ENCODE measurements around the gene SENP2. TPM values are rescaled to one million over a fixed set of nuclear protein-coding genes. Genes with fewer than 3 reads are reported as not detected.

Gene SENP2
- total RNA-seq, 3 donors from 2014 or later, result 27.1 to 40.5 (median 28.4) TPM

- H3K4me3 ChIP-seq, result no peak overlapping the region
- H3K9me3 ChIP-seq, result no peaks in the 10 kb centered on the region
- ATAC-seq (no peak), DNase-seq (no peak)
- H3K36me3 ChIP-seq (ENCODE audit: low read depth), result peaks cover 11% of the 10 kb centered on the region
- no peaks in the 10 kb centered on the region for H3K4me1 ChIP-seq (ENCODE audit: low read depth)
- intact Hi-C loops (cut with DNase I, micrococcal nuclease), result no loop called here
- TF ChIP-seq, protein P1, sequence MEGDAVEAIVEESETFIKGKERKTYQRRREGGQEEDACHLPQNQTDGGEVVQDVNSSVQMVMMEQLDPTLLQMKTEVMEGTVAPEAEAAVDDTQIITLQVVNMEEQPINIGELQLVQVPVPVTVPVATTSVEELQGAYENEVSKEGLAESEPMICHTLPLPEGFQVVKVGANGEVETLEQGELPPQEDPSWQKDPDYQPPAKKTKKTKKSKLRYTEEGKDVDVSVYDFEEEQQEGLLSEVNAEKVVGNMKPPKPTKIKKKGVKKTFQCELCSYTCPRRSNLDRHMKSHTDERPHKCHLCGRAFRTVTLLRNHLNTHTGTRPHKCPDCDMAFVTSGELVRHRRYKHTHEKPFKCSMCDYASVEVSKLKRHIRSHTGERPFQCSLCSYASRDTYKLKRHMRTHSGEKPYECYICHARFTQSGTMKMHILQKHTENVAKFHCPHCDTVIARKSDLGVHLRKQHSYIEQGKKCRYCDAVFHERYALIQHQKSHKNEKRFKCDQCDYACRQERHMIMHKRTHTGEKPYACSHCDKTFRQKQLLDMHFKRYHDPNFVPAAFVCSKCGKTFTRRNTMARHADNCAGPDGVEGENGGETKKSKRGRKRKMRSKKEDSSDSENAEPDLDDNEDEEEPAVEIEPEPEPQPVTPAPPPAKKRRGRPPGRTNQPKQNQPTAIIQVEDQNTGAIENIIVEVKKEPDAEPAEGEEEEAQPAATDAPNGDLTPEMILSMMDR (IDR thresholded peaks at IDR 0.05), result no peak
Measured at GRCh38 chr3:185613016-185613415, 26.9 kb downstream of the SENP2 start.

DNA sequence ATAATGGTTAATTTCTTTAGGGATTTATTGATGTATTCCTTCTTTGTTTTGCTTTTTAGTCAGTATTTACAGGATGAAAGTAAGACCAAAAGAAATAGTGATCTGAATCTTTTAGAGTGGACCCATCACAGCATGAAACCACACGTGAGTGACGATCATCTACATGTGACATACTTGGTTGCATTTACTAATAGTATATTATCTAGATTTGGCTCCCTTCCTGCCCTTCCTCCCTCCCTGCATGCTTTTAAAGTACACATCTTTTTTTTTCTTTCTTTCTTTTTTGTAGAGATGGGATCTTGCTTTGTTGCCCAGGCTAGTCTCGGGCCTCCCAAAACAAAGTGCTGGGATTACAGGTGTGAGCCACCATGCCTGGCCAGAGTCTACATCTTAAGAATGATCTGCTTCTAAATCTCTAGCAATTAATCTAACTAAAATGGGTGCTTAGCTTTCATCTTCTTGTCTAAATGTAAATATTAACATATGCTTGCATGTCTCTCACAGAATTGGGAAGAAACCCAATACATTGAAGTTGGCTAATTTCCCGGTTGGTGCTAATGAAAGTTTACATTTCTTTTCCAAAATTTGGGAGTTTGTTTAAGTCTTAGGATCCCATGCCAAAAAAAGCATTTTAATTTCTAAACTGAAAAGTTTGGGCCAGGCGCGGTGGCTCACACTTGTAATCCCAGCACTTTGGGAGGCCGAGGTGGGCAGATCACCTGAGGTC lies 38.0 kb downstream of the SENP2 start:
- no peak for ATAC-seq
- TF ChIP-seq, protein P1 (IDR thresholded peaks at IDR 0.05), result no peak

GRCh38 chr3:185625784-185626183 lies 39.7 kb downstream of the SENP2 start:
- ATAC-seq (no peak), DNase-seq (no peak)
- Histone ChIP-seq H3K4me1 (ENCODE audit: low read depth) (peaks cover 22% of the 10 kb centered on the region), H3K9me3 (no peaks in the 10 kb centered on the region), H3K4me3 (no peak overlapping the region), H3K36me3 (ENCODE audit: low read depth) (peaks cover 5% of the 10 kb centered on the region)
- intact Hi-C loops (cut with DNase I, micrococcal nuclease), result no loop called here
- TF ChIP-seq, protein P1 (IDR thresholded peaks at IDR 0.05), result no peak

More for the DNA sequence above, 38.0 kb downstream of the SENP2 start:
- Histone ChIP-seq H3K4me1 (ENCODE audit: low read depth) (peaks cover 7% of the 10 kb centered on the region), H3K4me3 (no peak overlapping the region), H3K9me3 (no peaks in the 10 kb centered on the region), H3K36me3 (ENCODE audit: low read depth) (peaks cover 5% of the 10 kb centered on the region)
- no peak for DNase-seq
- intact Hi-C loops (cut with DNase I, micrococcal nuclease), result no loop called here

DNA sequence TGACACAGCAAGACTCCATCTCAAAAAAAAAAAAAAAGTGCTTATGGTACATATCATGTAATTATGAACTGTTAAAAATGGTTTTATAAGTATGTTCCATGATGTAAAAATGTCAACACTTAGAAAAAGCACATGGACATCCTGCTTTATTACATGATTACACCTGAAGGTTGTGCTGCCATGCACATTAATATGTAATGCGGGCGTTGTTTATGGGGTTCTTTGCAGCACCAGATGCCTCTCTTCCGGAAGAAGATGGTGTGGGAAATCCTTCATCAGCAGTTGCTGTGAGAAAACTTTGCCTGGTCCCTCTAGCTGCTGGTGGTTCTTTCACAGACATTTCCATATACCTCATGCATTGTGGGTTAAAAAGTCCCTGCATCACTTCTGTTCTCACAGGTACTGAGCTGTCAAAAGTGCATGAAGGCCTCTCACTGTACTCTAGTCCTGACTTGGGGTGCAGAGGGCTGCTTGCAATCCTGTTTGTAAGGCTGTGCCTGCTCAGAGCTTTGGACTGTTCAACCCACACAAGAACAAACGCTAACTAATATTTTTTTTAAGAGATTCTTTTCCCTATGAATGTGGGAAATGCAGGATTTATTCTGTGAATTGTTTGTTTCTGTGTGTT lies 43.6 kb downstream of the SENP2 start:
- no peaks in the 10 kb centered on the region for H3K9me3 ChIP-seq
- H3K36me3 ChIP-seq (ENCODE audit: low read depth), result no peaks in the 10 kb centered on the region
- ATAC-seq, result peak; percentile 66
- TF ChIP-seq, protein P1 (IDR thresholded peaks at IDR 0.05), result no peak
- intact Hi-C loops (cut with DNase I, micrococcal nuclease), result no loop called here
- peak in 1 of 3 donors; percentile 10 for DNase-seq
- H3K4me1 ChIP-seq (ENCODE audit: low read depth), result peaks cover 23% of the 10 kb centered on the region
- H3K4me3 ChIP-seq, result no peak overlapping the region

- Histone ChIP-seq H3K4me3 (no peak overlapping the region), H3K4me1 (ENCODE audit: low read depth) (peaks cover 23% of the 10 kb centered on the region), H3K9me3 (no peaks in the 10 kb centered on the region), H3K36me3 (ENCODE audit: low read depth) (no peaks in the 10 kb centered on the region)
- TF ChIP-seq, protein P1 (IDR thresholded peaks at IDR 0.05), result no peak
- peak in 2 of 3 donors; percentile 60 to 61 for DNase-seq
- ATAC-seq, result peak; percentile 94
- intact Hi-C loops (cut with DNase I, micrococcal nuclease), result no loop called here
Measured at GRCh38 chr3:185630182-185630622, 44.1 kb downstream of the SENP2 start.
